ENCODE measurements around the gene ASCL3.

The ASCL3 gene

DNA sequence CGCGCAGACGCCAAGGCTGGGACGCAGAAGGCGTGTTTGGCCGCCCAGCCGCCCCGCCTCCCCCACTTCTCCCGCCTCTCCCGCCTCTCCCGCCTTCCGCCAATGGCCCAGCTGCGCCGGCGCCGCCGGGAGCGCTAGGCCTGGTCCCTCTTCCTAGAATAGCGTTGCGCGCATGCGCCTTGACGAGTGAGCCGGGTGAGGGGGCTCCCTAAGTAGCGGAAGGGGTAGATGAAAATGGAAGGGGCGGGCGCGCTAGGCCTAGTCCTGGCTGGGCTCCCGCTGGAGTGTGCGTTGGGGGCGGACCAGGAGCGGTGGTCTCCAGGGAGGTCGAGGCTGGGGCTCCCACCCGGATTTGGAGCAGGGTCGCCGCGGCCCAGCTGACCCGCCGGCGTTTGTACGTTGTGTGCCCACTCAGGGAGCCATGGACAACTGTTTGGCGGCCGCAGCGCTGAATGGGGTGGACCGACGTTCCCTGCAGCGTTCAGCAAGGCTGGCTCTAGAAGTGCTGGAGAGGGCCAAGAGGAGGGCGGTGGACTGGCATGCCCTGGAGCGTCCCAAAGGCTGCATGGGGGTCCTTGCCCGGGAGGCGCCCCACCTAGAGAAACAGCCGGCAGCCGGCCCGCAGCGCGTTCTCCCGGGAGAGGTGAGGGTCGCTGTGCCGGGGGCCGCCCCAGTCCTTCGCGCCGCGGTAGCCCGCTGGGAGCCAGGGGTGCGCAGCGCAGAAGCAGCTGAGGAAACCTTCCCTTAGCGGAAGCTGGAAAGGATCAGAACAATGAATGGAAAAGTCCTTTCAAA is 31.6 kb downstream of the ASCL3 start, which contains the start of gene AKIP1:
Gene AKIP1 (plus strand): TSS at position 161 of the 795 bp plus-strand sequence. CDS start 261 bp downstream, at position 422.
- H3K27me3 ChIP-seq = peaks cover 56% of the 10 kb centered on the region

DNA sequence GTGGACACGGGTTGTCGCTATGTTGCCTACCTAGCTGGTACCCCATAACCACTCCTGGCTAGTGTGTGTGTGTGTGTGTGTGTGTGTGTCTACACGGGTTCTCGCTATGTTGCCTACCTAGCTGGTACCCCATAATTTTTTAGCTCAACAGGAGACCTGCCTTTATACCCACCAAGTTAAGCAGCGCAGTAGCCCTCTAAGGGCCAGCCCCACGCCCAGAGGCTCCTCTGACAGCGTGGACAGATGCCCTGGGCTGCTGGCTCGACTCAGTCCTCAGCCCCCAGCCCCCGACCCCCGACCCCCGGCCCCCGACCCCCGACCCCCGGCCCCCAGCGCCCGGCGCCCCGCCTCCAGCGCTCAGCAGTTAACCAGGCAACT is 32.2 kb downstream of the ASCL3 start:
- H3K27me3 ChIP-seq = peaks cover 62% of the 10 kb centered on the region
- H3K4me1 ChIP-seq (ENCODE audit: control insufficient read depth in 1 of 2, insufficient read depth in 1 of 2, low read depth in 1 of 2, low read length in 1 of 2) = peaks cover 23 to 30% of the 10 kb centered on the region in 2 experiments
- H3K4me3 ChIP-seq (ENCODE audit: low read depth in 1 of 2, low read length in 1 of 2) = peak overlapping the region; percentile 57 to 69
- no peak overlapping the region for H3K27ac ChIP-seq
- no peaks in the 10 kb centered on the region for H3K9me3 ChIP-seq
- H3K36me3 ChIP-seq = no peaks in the 10 kb centered on the region
- TF ChIP-seq, protein P1, sequence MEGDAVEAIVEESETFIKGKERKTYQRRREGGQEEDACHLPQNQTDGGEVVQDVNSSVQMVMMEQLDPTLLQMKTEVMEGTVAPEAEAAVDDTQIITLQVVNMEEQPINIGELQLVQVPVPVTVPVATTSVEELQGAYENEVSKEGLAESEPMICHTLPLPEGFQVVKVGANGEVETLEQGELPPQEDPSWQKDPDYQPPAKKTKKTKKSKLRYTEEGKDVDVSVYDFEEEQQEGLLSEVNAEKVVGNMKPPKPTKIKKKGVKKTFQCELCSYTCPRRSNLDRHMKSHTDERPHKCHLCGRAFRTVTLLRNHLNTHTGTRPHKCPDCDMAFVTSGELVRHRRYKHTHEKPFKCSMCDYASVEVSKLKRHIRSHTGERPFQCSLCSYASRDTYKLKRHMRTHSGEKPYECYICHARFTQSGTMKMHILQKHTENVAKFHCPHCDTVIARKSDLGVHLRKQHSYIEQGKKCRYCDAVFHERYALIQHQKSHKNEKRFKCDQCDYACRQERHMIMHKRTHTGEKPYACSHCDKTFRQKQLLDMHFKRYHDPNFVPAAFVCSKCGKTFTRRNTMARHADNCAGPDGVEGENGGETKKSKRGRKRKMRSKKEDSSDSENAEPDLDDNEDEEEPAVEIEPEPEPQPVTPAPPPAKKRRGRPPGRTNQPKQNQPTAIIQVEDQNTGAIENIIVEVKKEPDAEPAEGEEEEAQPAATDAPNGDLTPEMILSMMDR (IDR thresholded peaks at IDR 0.05) = no peak

More for the DNA sequence above, 31.6 kb downstream of the ASCL3 start, which contains the start of gene AKIP1:
- peak within 1 kb of the TSS; percentile 57 to 69 for H3K4me3 ChIP-seq (ENCODE audit: low read depth in 1 of 2, low read length in 1 of 2)
- no peak within 1 kb of the TSS for H3K27ac ChIP-seq
- no peaks in the 10 kb centered on the region for H3K9me3 ChIP-seq
- H3K4me1 ChIP-seq (ENCODE audit: control insufficient read depth in 1 of 2, insufficient read depth in 1 of 2, low read depth in 1 of 2, low read length in 1 of 2) = peaks cover 23 to 30% of the 10 kb centered on the region in 2 experiments
- no peaks in the 10 kb centered on the region for H3K36me3 ChIP-seq
- TF ChIP-seq, protein P1 (IDR thresholded peaks at IDR 0.05) = no peak

DNA sequence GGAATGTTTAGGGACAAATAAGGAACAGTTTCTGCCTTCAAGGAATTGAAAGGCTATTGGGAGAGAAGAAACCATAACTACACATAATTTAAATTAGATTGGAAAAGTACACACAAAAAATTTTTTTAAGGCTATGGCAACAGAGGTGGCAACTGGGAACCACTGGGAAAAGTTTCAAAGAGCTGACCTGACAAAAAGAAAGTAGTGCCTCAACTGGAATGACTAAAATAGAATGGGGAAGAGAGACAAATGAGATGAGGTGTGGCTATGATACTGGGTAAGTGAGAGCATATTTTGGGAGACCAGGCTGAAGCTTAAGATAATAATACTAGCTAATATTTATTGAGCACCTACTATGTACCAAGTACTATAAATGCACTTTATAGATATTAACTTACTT is 34.7 kb downstream of the ASCL3 start:
- H3K4me1 ChIP-seq (ENCODE audit: control insufficient read depth in 1 of 2, insufficient read depth in 1 of 2, low read depth in 1 of 2, low read length in 1 of 2) = peaks cover 16 to 21% of the 10 kb centered on the region in 2 experiments
- no peak overlapping the region for H3K27ac ChIP-seq
- H3K36me3 ChIP-seq = no peaks in the 10 kb centered on the region
- H3K27me3 ChIP-seq = peaks cover 76% of the 10 kb centered on the region
- TF ChIP-seq, protein P1 (IDR thresholded peaks at IDR 0.05) = no peak
- H3K9me3 ChIP-seq = no peaks in the 10 kb centered on the region
- no peak overlapping the region for H3K4me3 ChIP-seq (ENCODE audit: low read depth in 1 of 2, low read length in 1 of 2)

DNA sequence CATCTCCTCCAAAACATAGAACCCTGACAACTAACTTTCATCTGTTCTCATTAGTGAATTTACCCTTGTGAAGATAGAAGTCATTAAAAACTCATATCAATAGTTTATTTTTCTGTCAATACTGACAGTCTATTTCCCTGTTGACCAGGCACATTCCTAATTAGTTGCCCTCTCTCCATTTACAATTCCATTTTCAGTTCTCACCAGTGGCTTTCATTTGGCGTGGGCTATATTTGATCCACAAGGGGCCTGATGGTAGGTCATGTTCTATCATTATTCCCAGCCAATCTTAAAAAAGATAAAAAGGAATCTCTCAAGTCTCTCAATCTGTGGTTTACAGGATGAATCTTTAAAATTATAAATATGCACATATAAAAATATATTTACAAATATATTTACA is 35.7 kb downstream of the ASCL3 start:
- Histone ChIP-seq H3K36me3 (no peaks in the 10 kb centered on the region), H3K4me3 (ENCODE audit: low read depth in 1 of 2, low read length in 1 of 2) (no peak overlapping the region), H3K9me3 (no peaks in the 10 kb centered on the region), H3K27me3 (peaks cover 76% of the 10 kb centered on the region), H3K4me1 (ENCODE audit: control insufficient read depth in 1 of 2, insufficient read depth in 1 of 2, low read depth in 1 of 2, low read length in 1 of 2) (peaks cover 16 to 21% of the 10 kb centered on the region in 2 experiments), H3K27ac (no peak overlapping the region)
- TF ChIP-seq, protein P1 (IDR thresholded peaks at IDR 0.05) = no peak

- Histone ChIP-seq H3K4me3 (ENCODE audit: low read depth in 1 of 2, low read length in 1 of 2) (no peak overlapping the region), H3K4me1 (ENCODE audit: control insufficient read depth in 1 of 2, insufficient read depth in 1 of 2, low read depth in 1 of 2, low read length in 1 of 2) (peaks cover 9 to 10% of the 10 kb centered on the region in 2 experiments), H3K36me3 (no peaks in the 10 kb centered on the region), H3K9me3 (no peaks in the 10 kb centered on the region), H3K27ac (no peak overlapping the region), H3K27me3 (peaks cover 62% of the 10 kb centered on the region)
- TF ChIP-seq, protein P1 (IDR thresholded peaks at IDR 0.05) = no peak
Measured at GRCh38 chr11:8905528-8906165, 37.2 kb downstream of the ASCL3 start.
